Upper lobe of left lung (tissue), 6 donors: ENCODE measurements around the gene TCF21. TPM values are rescaled to one million over a fixed set of nuclear protein-coding genes. Genes with fewer than 3 reads are reported as not detected.

Source experiments
- ATAC-seq, 2 donors: fragments of 200-7000 bp; cut with Tn5 transposase; one replicate each; pipeline ENCODE4 v1.9.1; 2022; ENCODE audit warnings: mild to moderate bottlenecking in 2 of 2, moderate library complexity in 2 of 2; ENCODE audit not compliant: low FRiP score in 2 of 2
- DNase-seq, 2 donors: peaks; one replicate each; pipeline ENCODE4 v3.0.0-alpha.2; 2019 to 2020
- H3K27ac ChIP-seq, 4 donors: fragments of 200-600 bp; sonication (generic); one replicate each; pipeline ENCODE4 v1.5.1; 2016 to 2019
- H3K27me3 ChIP-seq, 4 donors: fragments of 200-600 bp; sonication (generic); one replicate each; pipeline ENCODE4 v1.5.1; 2017 to 2019
- H3K36me3 ChIP-seq, 4 donors: fragments of 200-600 bp; sonication (generic); one replicate each; pipeline ENCODE4 v1.5.1; 2016 to 2019
- H3K4me1 ChIP-seq, 4 donors: fragments of 200-600 bp; sonication (generic); one replicate each; pipeline ENCODE4 v1.5.1; 2018 to 2019
- H3K4me3 ChIP-seq, 4 donors: fragments of 200-600 bp; sonication (generic); one replicate each; pipeline ENCODE4 v1.5.1; 2017 to 2019; ENCODE audit warnings: mild to moderate bottlenecking in 2 of 4, moderate library complexity in 1 of 4
- H3K9me3 ChIP-seq, 4 donors: fragments of 200-600 bp; sonication (generic); one replicate each; pipeline ENCODE4 v1.5.1; 2018 to 2019
- CTCF ChIP-seq, 6 experiments: fragments of 450-650 bp in 4 of 6; fragments of 200-600 bp in 2 of 6; sonication (generic) in 2 of 6; IDR thresholded peaks; one replicate each; pipeline ENCODE4 v1.5.1; 2016 to 2019; ENCODE audit warnings: antibody characterized with exemption in 6 of 6
- EP300 ChIP-seq, 4 donors: sonication (generic); formaldehyde crosslinking; IDR thresholded peaks; one replicate each; pipeline ENCODE4 v1.5.1; 2017; ENCODE audit warnings: antibody characterized with exemption in 4 of 4, control low read depth in 2 of 4
- POLR2A ChIP-seq, 4 donors: fragments of 450-650 bp; IDR thresholded peaks; one replicate each; pipeline ENCODE4 v1.5.1; 2016 to 2017; ENCODE audit warnings: antibody characterized with exemption in 4 of 4, mild to moderate bottlenecking in 2 of 4
- POLR2AphosphoS5 ChIP-seq, 2 donors: sonication (generic); formaldehyde crosslinking; IDR thresholded peaks; one replicate each; pipeline ENCODE4 v1.5.1; 2017; ENCODE audit warnings: antibody characterized with exemption in 2 of 2
- WGBS, 2 donors: methylation state at CpG; one replicate each; pipeline ENCODE4 v1.1.5; 2017 to 2018; 5-methylcytosine and 5-hydroxymethylcytosine counted together
- total RNA-seq, 6 donors: library from RNA; depleted of rRNA in 4 of 6; stranded (reverse); fragments of >200 nt in 4 of 6; gene quantifications; one replicate each; pipeline versions ENCODE4 v1.1.0 to v1.2.1, GENCODE V29; 2016 to 2021
- donor health status: DM: no; HTN: no; CAD: no; lungs with moderate emphysema.
- donor health status: DM: no; HTN: yes; CAD: no; lungs with severe emphysema.

TCF21 gene
- total RNA-seq, 6 donors from 2014 or later = 13.8 to 68.6 (median 30.2) TPM

DNA sequence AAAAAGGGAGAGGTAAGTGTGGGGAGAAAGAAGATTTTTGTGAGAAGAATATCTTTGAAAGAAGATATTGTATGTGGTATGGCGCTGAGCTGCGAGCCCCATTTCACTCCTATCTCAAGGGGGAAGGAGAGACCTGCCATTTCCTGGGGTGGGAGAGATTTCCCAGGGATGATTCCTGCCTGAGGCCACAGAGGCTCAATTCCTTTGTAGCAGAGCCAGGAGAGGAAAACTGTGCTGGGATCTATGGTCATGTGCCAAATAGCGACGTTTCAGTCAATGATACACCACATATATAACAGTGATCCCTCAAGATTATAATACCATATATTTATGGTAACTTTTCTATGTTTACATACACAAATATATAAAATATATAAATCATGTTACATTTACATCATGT, 28.9 kb downstream of the TCF21 start:
- TF ChIP-seq POLR2AphosphoS5 (IDR thresholded peaks at IDR 0.05) = no peak
- TF ChIP-seq EP300 (IDR thresholded peaks at IDR 0.05) = no peak
- no peak for TF ChIP-seq CTCF (IDR thresholded peaks at IDR 0.05)
- no peak for TF ChIP-seq POLR2A (IDR thresholded peaks at IDR 0.05)
- 75 to 79% methylated on average over 4 of the region's 4 CpGs for WGBS, 2 donors
- H3K27ac ChIP-seq = no peak overlapping the region
- no peak for DNase-seq
- H3K36me3 ChIP-seq = no peaks in the 10 kb centered on the region
- no peak overlapping the region for H3K4me3 ChIP-seq
- H3K4me1 ChIP-seq = peaks cover 0 to 9% (median 2%) of the 10 kb centered on the region in 4 donors
- no peak for ATAC-seq
- peaks cover 0 to 4% (median 0%) of the 10 kb centered on the region in 4 donors for H3K9me3 ChIP-seq
- no peaks in the 10 kb centered on the region for H3K27me3 ChIP-seq

DNA sequence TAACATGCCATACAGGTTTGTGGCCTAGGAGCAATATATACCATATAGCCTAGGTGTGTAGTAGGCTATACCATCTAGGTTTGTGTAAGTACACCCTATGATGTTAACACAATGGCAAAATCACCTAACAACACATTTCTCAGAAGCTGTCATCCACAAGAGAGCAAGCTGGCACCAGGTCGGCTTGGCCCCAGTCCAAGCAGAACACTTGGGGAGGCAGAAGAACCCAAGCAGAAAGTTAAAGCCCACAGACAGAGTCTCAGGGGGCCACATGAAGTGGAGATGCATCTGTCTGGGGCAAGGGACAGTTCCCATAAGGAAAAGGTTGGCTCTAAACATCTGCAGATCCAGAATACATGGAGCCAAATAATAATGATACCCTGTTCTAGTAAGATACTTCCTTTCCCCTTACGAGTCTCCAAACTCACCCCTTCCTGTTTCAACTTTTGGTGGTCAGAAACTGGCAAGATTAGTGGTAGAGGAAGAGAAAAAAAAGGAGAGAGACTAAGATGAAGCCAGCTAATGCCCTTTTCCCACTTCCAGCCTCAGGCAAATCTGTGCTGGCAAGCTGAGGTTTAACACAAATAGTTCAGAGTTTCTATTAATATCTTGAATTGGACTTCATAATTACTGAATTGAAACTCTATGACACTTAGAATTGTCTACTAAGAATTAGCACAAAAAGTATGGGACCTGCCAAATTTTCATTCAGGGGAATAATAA, 29.5 kb downstream of the TCF21 start:
- ATAC-seq = no peak
- TF ChIP-seq CTCF (IDR thresholded peaks at IDR 0.05) = no peak
- no peak for TF ChIP-seq POLR2A (IDR thresholded peaks at IDR 0.05)
- no peak for TF ChIP-seq EP300 (IDR thresholded peaks at IDR 0.05)
- TF ChIP-seq POLR2AphosphoS5 (IDR thresholded peaks at IDR 0.05) = no peak
- 42 to 72% methylated on average over 2 of the region's 2 CpGs for WGBS, 2 donors
- Histone ChIP-seq H3K9me3 (peaks cover 0 to 4% (median 0%) of the 10 kb centered on the region in 4 donors), H3K27me3 (no peaks in the 10 kb centered on the region), H3K4me1 (peaks cover 0 to 9% (median 2%) of the 10 kb centered on the region in 4 donors), H3K4me3 (no peak overlapping the region), H3K36me3 (no peaks in the 10 kb centered on the region), H3K27ac (no peak overlapping the region)
- DNase-seq = no peak

DNA sequence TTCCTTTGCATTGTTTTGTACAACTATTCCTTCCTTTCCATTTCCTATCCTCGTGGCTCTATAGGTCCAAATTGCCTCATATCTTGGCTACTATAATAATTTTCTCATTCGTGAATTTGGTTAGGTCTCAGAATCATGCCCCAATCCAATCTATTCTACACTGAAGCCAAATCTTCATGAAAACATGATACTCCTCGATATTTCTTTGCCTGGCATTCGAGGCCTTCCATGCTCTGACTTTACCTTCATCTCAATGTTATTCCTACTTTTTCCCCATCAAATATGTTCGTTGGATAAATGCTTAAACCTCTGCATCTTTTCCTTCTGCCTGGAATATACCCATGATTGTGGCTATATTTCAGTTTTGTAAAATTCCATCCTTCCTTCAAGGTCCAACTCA, 30.4 kb downstream of the TCF21 start:
- H3K27me3 ChIP-seq = no peaks in the 10 kb centered on the region
- no peaks in the 10 kb centered on the region for H3K9me3 ChIP-seq
- ATAC-seq (no peak), DNase-seq (no peak)
- H3K36me3 ChIP-seq = no peaks in the 10 kb centered on the region
- H3K4me3 ChIP-seq = no peak overlapping the region
- H3K27ac ChIP-seq = no peak overlapping the region
- no peak for TF ChIP-seq CTCF (IDR thresholded peaks at IDR 0.05)
- no peak for TF ChIP-seq POLR2A (IDR thresholded peaks at IDR 0.05)
- TF ChIP-seq EP300 (IDR thresholded peaks at IDR 0.05) = no peak
- no peak for TF ChIP-seq POLR2AphosphoS5 (IDR thresholded peaks at IDR 0.05)
- H3K4me1 ChIP-seq = peaks cover 0 to 9% (median 2%) of the 10 kb centered on the region in 4 donors
- WGBS, 2 donors = 78 to 81% methylated on average over 5 of the region's 5 CpGs

DNA sequence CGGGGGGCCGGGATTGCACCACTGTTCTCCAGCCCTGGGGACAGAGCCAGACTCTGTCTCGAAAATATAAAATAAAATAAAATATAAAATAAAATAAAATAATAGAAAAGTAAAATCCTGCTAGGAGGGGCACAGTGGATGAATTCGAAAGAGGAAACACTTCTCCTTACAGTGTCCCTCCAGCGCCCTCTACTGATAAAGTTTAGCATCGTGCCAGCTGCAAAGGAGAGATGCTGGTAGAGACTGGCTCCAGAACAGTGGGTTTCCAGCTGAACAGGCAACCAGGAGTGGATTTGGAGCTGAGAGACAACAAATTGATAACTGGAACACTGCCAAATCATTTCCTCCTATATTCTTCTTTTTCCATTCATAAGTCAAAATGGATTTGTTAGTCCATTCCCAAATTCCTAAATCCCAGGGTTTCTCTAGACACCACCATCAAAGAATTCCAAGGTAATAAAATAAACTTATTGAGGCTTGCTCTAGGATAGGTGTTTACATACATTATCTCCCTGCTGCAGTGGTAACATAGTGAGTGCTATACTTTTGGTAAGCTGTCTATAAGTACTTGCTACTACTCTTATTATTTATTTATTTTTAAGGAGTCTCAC, 32.4 kb downstream of the TCF21 start:
- no peak overlapping the region for H3K27ac ChIP-seq
- H3K27me3 ChIP-seq = no peaks in the 10 kb centered on the region
- TF ChIP-seq EP300 (IDR thresholded peaks at IDR 0.05) (no peak), CTCF (IDR thresholded peaks at IDR 0.05) (peak; percentile 35 to 81 (median 52))
- ATAC-seq (peak; percentile 82 to 83), DNase-seq (peak; percentile 21 to 64)
- 25 to 29% methylated on average over 6 of the region's 6 CpGs for WGBS, 2 donors
- H3K4me1 ChIP-seq = peaks cover 0 to 9% (median 2%) of the 10 kb centered on the region in 4 donors
- H3K36me3 ChIP-seq = no peaks in the 10 kb centered on the region
- no peaks in the 10 kb centered on the region for H3K9me3 ChIP-seq
- no peak overlapping the region for H3K4me3 ChIP-seq
